WTC11 (cell line): Measurements from ENCODE around the gene PCDHA5. TPM values are rescaled to one million over a fixed set of nuclear protein-coding genes. Genes with fewer than 3 reads are reported as not detected.
"Not testable (repeated sequence)": the region's sequence is repeated elsewhere in the genome, so short reads cannot be mapped to it uniquely, and the experiment has no call there.

ENCODE experiments used
- ATAC-seq: fragments of 200-7000 bp; cut with Tn5 transposase; 2 replicates; pipeline ENCODE4 v1.10.0; 2021; ENCODE audit warnings: mild to moderate bottlenecking, moderate library complexity
- CTCF ChIA-PET: fragments of 300-600 bp; sonication (Branson Sonifier 250); formaldehyde crosslinking; loops from one replicate; lab custom pipeline; 2021; ENCODE audit warnings: antibody characterized with exemption; lab: Charles Lee
- POLR2A ChIA-PET: fragments of 350-600 bp; sonication (Branson Sonifier 250); formaldehyde crosslinking; loops from one replicate; lab custom pipeline; 2021; ENCODE audit warnings: antibody characterized with exemption; lab: Charles Lee
- DNase-seq: peaks from one replicate; pipeline ENCODE4 v3.0.0; 2021; ENCODE audit warnings: low spot score
- H3K27ac Mint-ChIP-seq: 2 replicates; pipeline ENCODE4 v1.8.0; 2021; ENCODE audit warnings: mixed read lengths
- H3K27me3 Mint-ChIP-seq: 2 replicates; pipeline ENCODE4 v1.8.0; 2021; ENCODE audit warnings: low read depth, mild to moderate bottlenecking, moderate library complexity, mixed read lengths
- H3K36me3 Mint-ChIP-seq: 2 replicates; pipeline ENCODE4 v1.8.0; 2021; ENCODE audit warnings: mixed read lengths
- H3K4me1 Mint-ChIP-seq: 2 replicates; pipeline ENCODE4 v1.8.0; 2022; ENCODE audit warnings: mixed read lengths
- H3K4me3 Mint-ChIP-seq: 2 replicates; pipeline ENCODE4 v1.8.0; 2021; ENCODE audit warnings: mild to moderate bottlenecking, moderate library complexity, mixed read lengths
- H3K9me3 Mint-ChIP-seq: 2 replicates; pipeline ENCODE4 v1.8.0; 2021; ENCODE audit warnings: mixed read lengths
- E2F5 ChIP-seq: sonication (generic); formaldehyde crosslinking; IDR thresholded peaks from 2 replicates; pipeline ENCODE4 v1.8.1; 2022; ENCODE audit warnings: mild to moderate bottlenecking, moderate library complexity, missing genetic modification reagents
- HMGA2 ChIP-seq: fragments of 250-450 bp; sonication (Bioruptor Pico); IDR thresholded peaks from 2 replicates; pipeline ENCODE4 v1.4.0; 2021; ENCODE audit warnings: mild to moderate bottlenecking, moderate library complexity
- PRRX2 ChIP-seq: fragments of 250-450 bp; sonication (Bioruptor Pico); IDR thresholded peaks from 2 replicates; pipeline ENCODE4 v1.8.0; 2021; ENCODE audit warnings: mild to moderate bottlenecking
- ZBTB21 ChIP-seq: sonication (generic); formaldehyde crosslinking; IDR thresholded peaks from 2 replicates; pipeline ENCODE4 v1.8.1; 2023; ENCODE audit warnings: mild to moderate bottlenecking, missing genetic modification reagents, borderline replicate concordance
- ZNF263 ChIP-seq: sonication (generic); formaldehyde crosslinking; IDR thresholded peaks from 2 replicates; pipeline ENCODE4 v1.8.1; 2022; ENCODE audit warnings: low read depth, mild to moderate bottlenecking, moderate library complexity, missing genetic modification reagents
- total RNA-seq: library from RNA; stranded (reverse); gene quantifications from 3 replicates; pipeline ENCODE4 v1.2.3, GENCODE V29; 2021
- TF ChIP-seq, protein P1 (sequence below): fragments of 200-600 bp; IDR thresholded peaks from 2 replicates; pipeline ENCODE4 v1.8.0; 2022; ENCODE audit warnings: antibody characterized with exemption
- TF ChIP-seq, protein P2 (sequence below): sonication (generic); formaldehyde crosslinking; conservative IDR thresholded peaks from 2 replicates; pipeline ENCODE4 v1.8.1; 2023; ENCODE audit warnings: mild to moderate bottlenecking, low read depth, missing genetic modification reagents, moderate library complexity
- TF ChIP-seq, protein P3 (sequence below): fragments of 250-450 bp; sonication (Bioruptor Pico); IDR thresholded peaks from 2 replicates; pipeline ENCODE4 v1.9.0; 2021; ENCODE audit warnings: moderate library complexity, mild to moderate bottlenecking, inconsistent platforms, borderline replicate concordance
- TF ChIP-seq, protein P4 (sequence below): sonication (generic); formaldehyde crosslinking; IDR thresholded peaks from 2 replicates; pipeline ENCODE4 v1.8.0; 2022; ENCODE audit warnings: missing genetic modification reagents

The PCDHA5 gene
- total RNA-seq, 1 experiment from 2014 or later: 0.90 TPM

GRCh38 chr5:140780512-140780911 is 40.9 kb upstream of the PCDHA5 start (continued):
- no peak for TF ChIP-seq ZNF263 (CRISPR knock-in tag)
- TF ChIP-seq, all 79 proteins: peak for 0

DNA sequence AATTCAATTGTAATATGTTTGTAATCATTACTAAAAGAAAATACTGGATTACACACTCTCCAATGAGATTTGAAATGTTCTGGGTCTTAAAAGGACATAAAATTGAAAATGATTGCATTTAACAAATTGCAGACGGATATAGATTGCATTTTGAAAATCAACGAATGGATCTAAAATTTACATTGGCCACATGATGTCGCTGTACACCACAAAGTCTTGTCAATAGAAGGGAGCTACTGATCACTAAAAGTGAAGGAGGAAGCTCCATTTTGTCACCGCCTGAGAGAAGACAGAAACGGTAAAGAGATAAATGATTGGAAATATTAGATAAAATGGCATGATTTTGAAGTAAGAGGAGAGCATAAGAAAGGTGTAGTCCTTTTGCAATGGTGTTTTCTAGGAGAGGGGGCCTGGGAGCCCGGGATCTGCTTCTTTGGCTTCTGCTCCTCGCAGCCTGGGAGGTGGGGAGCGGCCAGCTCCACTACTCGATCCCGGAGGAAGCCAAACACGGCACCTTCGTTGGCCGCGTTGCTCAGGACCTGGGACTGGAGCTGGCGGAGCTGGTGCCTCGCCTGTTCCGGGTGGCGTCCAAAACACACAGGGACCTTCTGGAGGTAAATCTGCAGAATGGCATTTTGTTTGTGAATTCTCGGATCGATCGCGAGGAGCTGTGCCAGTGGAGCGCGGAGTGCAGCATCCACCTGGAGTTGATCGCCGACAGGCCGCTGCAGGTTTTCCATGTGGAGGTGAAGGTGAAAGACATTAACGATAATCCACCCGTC is 35.3 kb upstream of the PCDHA5 start, which contains the start of gene PCDHA1:
TSS of gene PCDHA1 (plus strand) at position 236 of the 782 bp plus-strand sequence.
- Mint-ChIP-seq H3K27ac (no peak within 1 kb of the TSS), H3K27me3 (peaks cover 6% of the 10 kb centered on the region), H3K36me3 (peaks cover 30% of the 10 kb centered on the region), H3K4me3 (peak within 1 kb of the TSS; percentile 58), H3K4me1 (peaks cover 5% of the 10 kb centered on the region; the same call in 1 of the 2 replicates), H3K9me3 (peaks cover 53% of the 10 kb centered on the region)
- ChIA-PET POLR2A (interaction anchor here (0.6 to 1.2 kb wide), 2 partner anchors 21 to 141 kb away, joined by 4 read pairs; no protein-coding TSS in a partner anchor), CTCF (interaction anchor here (0.6 to 4.8 kb wide), 46 partner anchors 9 to 437 kb away, joined by 3 to 91 read pairs (median 5); partner anchors contain the start of genes PCDHA10, PCDHA11, PCDHA12 and PCDHA2)
- ATAC-seq (peak; percentile 69), DNase-seq (peak; percentile 24)
- TF ChIP-seq, protein P1, sequence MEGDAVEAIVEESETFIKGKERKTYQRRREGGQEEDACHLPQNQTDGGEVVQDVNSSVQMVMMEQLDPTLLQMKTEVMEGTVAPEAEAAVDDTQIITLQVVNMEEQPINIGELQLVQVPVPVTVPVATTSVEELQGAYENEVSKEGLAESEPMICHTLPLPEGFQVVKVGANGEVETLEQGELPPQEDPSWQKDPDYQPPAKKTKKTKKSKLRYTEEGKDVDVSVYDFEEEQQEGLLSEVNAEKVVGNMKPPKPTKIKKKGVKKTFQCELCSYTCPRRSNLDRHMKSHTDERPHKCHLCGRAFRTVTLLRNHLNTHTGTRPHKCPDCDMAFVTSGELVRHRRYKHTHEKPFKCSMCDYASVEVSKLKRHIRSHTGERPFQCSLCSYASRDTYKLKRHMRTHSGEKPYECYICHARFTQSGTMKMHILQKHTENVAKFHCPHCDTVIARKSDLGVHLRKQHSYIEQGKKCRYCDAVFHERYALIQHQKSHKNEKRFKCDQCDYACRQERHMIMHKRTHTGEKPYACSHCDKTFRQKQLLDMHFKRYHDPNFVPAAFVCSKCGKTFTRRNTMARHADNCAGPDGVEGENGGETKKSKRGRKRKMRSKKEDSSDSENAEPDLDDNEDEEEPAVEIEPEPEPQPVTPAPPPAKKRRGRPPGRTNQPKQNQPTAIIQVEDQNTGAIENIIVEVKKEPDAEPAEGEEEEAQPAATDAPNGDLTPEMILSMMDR: peak; percentile 49
- no peak for TF ChIP-seq HMGA2

DNA sequence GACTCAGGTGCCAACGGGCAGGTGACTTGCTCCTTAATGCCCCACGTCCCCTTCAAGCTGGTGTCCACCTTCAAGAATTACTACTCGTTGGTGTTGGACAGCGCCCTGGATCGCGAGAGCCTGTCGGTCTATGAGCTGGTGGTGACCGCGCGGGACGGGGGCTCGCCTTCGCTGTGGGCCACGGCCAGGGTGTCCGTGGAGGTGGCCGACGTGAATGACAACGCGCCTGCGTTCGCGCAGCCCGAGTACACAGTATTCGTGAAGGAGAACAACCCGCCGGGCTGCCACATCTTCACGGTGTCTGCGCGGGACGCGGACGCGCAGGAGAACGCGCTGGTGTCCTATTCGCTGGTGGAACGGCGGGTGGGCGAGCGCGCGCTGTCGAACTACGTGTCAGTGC is 34.0 kb upstream of the PCDHA5 start:
- Mint-ChIP-seq H3K36me3 (peaks cover 20% of the 10 kb centered on the region), H3K9me3 (peaks cover 42% of the 10 kb centered on the region)
- H3K4me1 Mint-ChIP-seq, ATAC-seq, H3K27me3 Mint-ChIP-seq, POLR2A ChIA-PET, H3K27ac Mint-ChIP-seq, DNase-seq, H3K4me3 Mint-ChIP-seq: not testable (repeated sequence)
- CTCF ChIA-PET: interaction anchor here (1.7 to 4.8 kb wide), 6 partner anchors 8 to 51 kb away, joined by 6 to 91 read pairs (median 15); partner anchors contain the start of genes PCDHA2 and PCDHA4

GRCh38 chr5:140787849-140788504 is 33.4 kb upstream of the PCDHA5 start:
- H3K27ac Mint-ChIP-seq, H3K27me3 Mint-ChIP-seq: not testable (repeated sequence)
- H3K9me3 Mint-ChIP-seq: peaks cover 37% of the 10 kb centered on the region

DNA sequence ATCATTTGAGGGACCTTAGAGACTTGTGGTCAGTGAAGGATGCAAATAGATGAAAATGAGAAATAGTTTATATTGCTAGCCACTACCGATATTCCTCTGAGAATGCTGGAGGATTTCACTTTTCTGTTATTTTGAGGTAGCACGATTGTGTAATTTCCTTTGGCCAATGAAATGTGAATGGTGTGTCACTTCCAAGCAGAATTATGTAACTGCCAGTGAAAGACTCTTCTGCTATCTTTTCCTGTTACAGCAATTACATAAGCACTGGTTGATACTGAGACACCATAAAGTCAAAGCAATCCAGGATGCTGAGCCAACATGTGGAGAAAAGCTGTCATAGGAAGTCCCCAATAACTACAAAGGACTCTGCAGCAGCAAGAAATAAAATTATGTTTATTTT is 30.3 kb upstream of the PCDHA5 start:
- H3K4me1 Mint-ChIP-seq: peaks cover 7% of the 10 kb centered on the region; the same call in 1 of the 2 replicates
- ATAC-seq: no peak
- POLR2A ChIA-PET: no interaction called here
- no peak for TF ChIP-seq E2F5 (CRISPR knock-in tag)
- TF ChIP-seq, protein P2, sequence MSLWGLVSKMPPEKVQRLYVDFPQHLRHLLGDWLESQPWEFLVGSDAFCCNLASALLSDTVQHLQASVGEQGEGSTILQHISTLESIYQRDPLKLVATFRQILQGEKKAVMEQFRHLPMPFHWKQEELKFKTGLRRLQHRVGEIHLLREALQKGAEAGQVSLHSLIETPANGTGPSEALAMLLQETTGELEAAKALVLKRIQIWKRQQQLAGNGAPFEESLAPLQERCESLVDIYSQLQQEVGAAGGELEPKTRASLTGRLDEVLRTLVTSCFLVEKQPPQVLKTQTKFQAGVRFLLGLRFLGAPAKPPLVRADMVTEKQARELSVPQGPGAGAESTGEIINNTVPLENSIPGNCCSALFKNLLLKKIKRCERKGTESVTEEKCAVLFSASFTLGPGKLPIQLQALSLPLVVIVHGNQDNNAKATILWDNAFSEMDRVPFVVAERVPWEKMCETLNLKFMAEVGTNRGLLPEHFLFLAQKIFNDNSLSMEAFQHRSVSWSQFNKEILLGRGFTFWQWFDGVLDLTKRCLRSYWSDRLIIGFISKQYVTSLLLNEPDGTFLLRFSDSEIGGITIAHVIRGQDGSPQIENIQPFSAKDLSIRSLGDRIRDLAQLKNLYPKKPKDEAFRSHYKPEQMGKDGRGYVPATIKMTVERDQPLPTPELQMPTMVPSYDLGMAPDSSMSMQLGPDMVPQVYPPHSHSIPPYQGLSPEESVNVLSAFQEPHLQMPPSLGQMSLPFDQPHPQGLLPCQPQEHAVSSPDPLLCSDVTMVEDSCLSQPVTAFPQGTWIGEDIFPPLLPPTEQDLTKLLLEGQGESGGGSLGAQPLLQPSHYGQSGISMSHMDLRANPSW (CRISPR knock-in tag): no peak
- no peak for TF ChIP-seq HMGA2
- TF ChIP-seq ZBTB21: no peak
- no peak for TF ChIP-seq PRRX2 (CRISPR knock-in tag)
- TF ChIP-seq, protein P3, sequence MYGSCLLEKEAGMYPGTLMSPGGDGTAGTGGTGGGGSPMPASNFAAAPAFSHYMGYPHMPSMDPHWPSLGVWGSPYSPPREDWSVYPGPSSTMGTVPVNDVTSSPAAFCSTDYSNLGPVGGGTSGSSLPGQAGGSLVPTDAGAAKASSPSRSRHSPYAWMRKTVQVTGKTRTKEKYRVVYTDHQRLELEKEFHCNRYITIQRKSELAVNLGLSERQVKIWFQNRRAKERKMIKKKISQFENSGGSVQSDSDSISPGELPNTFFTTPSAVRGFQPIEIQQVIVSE (CRISPR knock-in tag): no peak
- TF ChIP-seq, protein P4, sequence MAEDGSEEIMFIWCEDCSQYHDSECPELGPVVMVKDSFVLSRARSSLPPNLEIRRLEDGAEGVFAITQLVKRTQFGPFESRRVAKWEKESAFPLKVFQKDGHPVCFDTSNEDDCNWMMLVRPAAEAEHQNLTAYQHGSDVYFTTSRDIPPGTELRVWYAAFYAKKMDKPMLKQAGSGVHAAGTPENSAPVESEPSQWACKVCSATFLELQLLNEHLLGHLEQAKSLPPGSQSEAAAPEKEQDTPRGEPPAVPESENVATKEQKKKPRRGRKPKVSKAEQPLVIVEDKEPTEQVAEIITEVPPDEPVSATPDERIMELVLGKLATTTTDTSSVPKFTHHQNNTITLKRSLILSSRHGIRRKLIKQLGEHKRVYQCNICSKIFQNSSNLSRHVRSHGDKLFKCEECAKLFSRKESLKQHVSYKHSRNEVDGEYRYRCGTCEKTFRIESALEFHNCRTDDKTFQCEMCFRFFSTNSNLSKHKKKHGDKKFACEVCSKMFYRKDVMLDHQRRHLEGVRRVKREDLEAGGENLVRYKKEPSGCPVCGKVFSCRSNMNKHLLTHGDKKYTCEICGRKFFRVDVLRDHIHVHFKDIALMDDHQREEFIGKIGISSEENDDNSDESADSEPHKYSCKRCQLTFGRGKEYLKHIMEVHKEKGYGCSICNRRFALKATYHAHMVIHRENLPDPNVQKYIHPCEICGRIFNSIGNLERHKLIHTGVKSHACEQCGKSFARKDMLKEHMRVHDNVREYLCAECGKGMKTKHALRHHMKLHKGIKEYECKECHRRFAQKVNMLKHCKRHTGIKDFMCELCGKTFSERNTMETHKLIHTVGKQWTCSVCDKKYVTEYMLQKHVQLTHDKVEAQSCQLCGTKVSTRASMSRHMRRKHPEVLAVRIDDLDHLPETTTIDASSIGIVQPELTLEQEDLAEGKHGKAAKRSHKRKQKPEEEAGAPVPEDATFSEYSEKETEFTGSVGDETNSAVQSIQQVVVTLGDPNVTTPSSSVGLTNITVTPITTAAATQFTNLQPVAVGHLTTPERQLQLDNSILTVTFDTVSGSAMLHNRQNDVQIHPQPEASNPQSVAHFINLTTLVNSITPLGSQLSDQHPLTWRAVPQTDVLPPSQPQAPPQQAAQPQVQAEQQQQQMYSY (CRISPR knock-in tag): no peak

More at GRCh38 chr5:140787849-140788504, 33.4 kb upstream of the PCDHA5 start:
- ATAC-seq, POLR2A ChIA-PET, H3K4me3 Mint-ChIP-seq, H3K4me1 Mint-ChIP-seq: not testable (repeated sequence)
- DNase-seq: peak; percentile 10
- peaks cover 14% of the 10 kb centered on the region for H3K36me3 Mint-ChIP-seq
- CTCF ChIA-PET: interaction anchor here (2.8 kb wide), 1 partner anchor 18 kb away, joined by 38 read pairs; the partner anchor contains the start of gene PCDHA4

More for the DNA sequence above, 30.3 kb upstream of the PCDHA5 start:
- H3K27me3 Mint-ChIP-seq: peaks cover 3% of the 10 kb centered on the region; the same call in 1 of the 2 replicates
- peaks cover 18% of the 10 kb centered on the region for H3K9me3 Mint-ChIP-seq
- no peak overlapping the region for H3K27ac Mint-ChIP-seq
- no peak overlapping the region for H3K4me3 Mint-ChIP-seq
- DNase-seq: no peak
- CTCF ChIA-PET: no interaction called here
- peaks cover 19% of the 10 kb centered on the region for H3K36me3 Mint-ChIP-seq
